CD14-positive monocyte (primary cell): Measurements from ENCODE around the gene USP6. TPM values are rescaled to one million over a fixed set of nuclear protein-coding genes. Genes with fewer than 3 reads are reported as not detected.
"Not testable (repeated sequence)": the region's sequence is repeated elsewhere in the genome, so short reads cannot be mapped to it uniquely, and the experiment has no call there.

ENCODE experiments used
- DNase-seq, 3 donors: peaks; one replicate each; pipeline ENCODE4 v3.0.0-alpha.2; 2011 to 2022
- H2AFZ ChIP-seq: 2 replicates; pipeline ENCODE4 v1.6.0; 2012; ENCODE audit warnings: mild to moderate bottlenecking, low read depth, low read length, inconsistent platforms; ENCODE audit not compliant: insufficient read depth, poor library complexity, severe bottlenecking
- H3K27ac ChIP-seq, 2 donors: 1 replicate in 1 of 2; 2 replicates in 1 of 2; pipeline ENCODE4 v1.5.1; 2012 to 2013; ENCODE audit warnings: low read length in 2 of 2, control low read depth in 1 of 2, inconsistent platforms in 1 of 2, low read depth in 1 of 2, mild to moderate bottlenecking in 1 of 2
- H3K27me3 ChIP-seq, 2 donors: one replicate each; pipeline versions ENCODE4 v1.6.0 to v1.6.1; 2011 to 2013; ENCODE audit warnings: low read length in 2 of 2; ENCODE audit not compliant: control insufficient read depth in 2 of 2, insufficient read depth in 2 of 2
- H3K36me3 ChIP-seq, 2 donors: replicated peaks in 1 of 2; 1 replicate in 1 of 2; 2 replicates in 1 of 2; pipeline versions ENCODE4 v1.5.1 to v1.6.1; 2012 to 2013; ENCODE audit warnings: low read length in 2 of 2, control low read depth in 1 of 2, inconsistent platforms in 1 of 2, mild to moderate bottlenecking in 1 of 2; ENCODE audit not compliant: insufficient read depth in 2 of 2, control insufficient read depth in 1 of 2
- H3K4me1 ChIP-seq, 2 donors: 1 replicate in 1 of 2; 2 replicates in 1 of 2; pipeline versions ENCODE4 v1.5.1 to v1.6.1; 2012 to 2013; ENCODE audit warnings: low read length in 2 of 2, control low read depth in 1 of 2, inconsistent platforms in 1 of 2, mild to moderate bottlenecking in 1 of 2, moderate library complexity in 1 of 2; ENCODE audit not compliant: insufficient read depth in 2 of 2, control insufficient read depth in 1 of 2
- H3K4me2 ChIP-seq: replicated peaks from 2 replicates; pipeline ENCODE3; 2012; ENCODE audit warnings: low read length, moderate library complexity, mild to moderate bottlenecking; ENCODE audit not compliant: poor library complexity, severe bottlenecking; ENCODE audit errors: extremely low read depth
- H3K4me3 ChIP-seq, 3 experiments: fragments of 200-600 bp in 1 of 3; sonication (generic) in 1 of 3; replicated peaks in 1 of 3; 1 replicate in 2 of 3; 2 replicates in 1 of 3; pipeline ENCODE4 v1.5.1; 2011 to 2013; ENCODE audit warnings: low read length in 3 of 3, mild to moderate bottlenecking in 3 of 3, control low read depth in 2 of 3, low read depth in 2 of 3, inconsistent platforms in 1 of 3, moderate library complexity in 1 of 3
- H3K79me2 ChIP-seq: 2 replicates; pipeline ENCODE4 v1.6.0; 2012; ENCODE audit warnings: mild to moderate bottlenecking, control low read depth, inconsistent platforms, low read length, moderate library complexity; ENCODE audit not compliant: insufficient read depth
- H3K9ac ChIP-seq: 2 replicates; pipeline ENCODE4 v1.6.0; 2017; ENCODE audit warnings: low read length, mild to moderate bottlenecking; ENCODE audit not compliant: insufficient read depth, poor library complexity, severe bottlenecking
- H3K9me3 ChIP-seq, 2 donors: replicated peaks in 1 of 2; 1 replicate in 1 of 2; 2 replicates in 1 of 2; pipeline versions ENCODE4 v1.5.1 to v1.6.1; 2012 to 2013; ENCODE audit warnings: low read length in 2 of 2, control low read depth in 1 of 2; ENCODE audit not compliant: control insufficient read depth in 1 of 2, insufficient read depth in 1 of 2
- H4K20me1 ChIP-seq: 2 replicates; pipeline ENCODE4 v1.6.0; 2012; ENCODE audit warnings: mild to moderate bottlenecking, low read length, control low read depth, moderate library complexity; ENCODE audit not compliant: insufficient read depth
- H3K27ac Mint-ChIP-seq, 7 donors: one replicate each; pipeline ENCODE4 v1.8.0; 2020; ENCODE audit warnings: mild to moderate bottlenecking in 7 of 7, mixed read lengths in 7 of 7, moderate library complexity in 6 of 7, inconsistent platforms in 2 of 7
- H3K27me3 Mint-ChIP-seq, 3 donors: one replicate each; pipeline ENCODE4 v1.8.0; 2021 to 2022; ENCODE audit warnings: low read depth in 3 of 3, mild to moderate bottlenecking in 3 of 3, mixed read lengths in 3 of 3, moderate library complexity in 3 of 3, inconsistent platforms in 1 of 3
- H3K36me3 Mint-ChIP-seq, 2 donors: one replicate each; pipeline ENCODE4 v1.8.0; 2020; ENCODE audit warnings: mixed read lengths in 2 of 2, inconsistent platforms in 1 of 2, mild to moderate bottlenecking in 1 of 2
- H3K4me1 Mint-ChIP-seq: one replicate; pipeline ENCODE4 v1.8.0; 2020; ENCODE audit warnings: mild to moderate bottlenecking, mixed read lengths
- H3K4me3 Mint-ChIP-seq, 2 donors: one replicate each; pipeline ENCODE4 v1.8.0; 2020; ENCODE audit warnings: mild to moderate bottlenecking in 2 of 2, mixed read lengths in 2 of 2, moderate library complexity in 1 of 2
- H3K9me3 Mint-ChIP-seq, 7 donors: one replicate each; pipeline ENCODE4 v1.8.0; 2020 to 2022; ENCODE audit warnings: mixed read lengths in 7 of 7, mild to moderate bottlenecking in 6 of 7, moderate library complexity in 6 of 7, inconsistent platforms in 2 of 7
- CTCF ChIP-seq: fragments of 200-600 bp; IDR thresholded peaks from one replicate; pipeline ENCODE4 v1.8.0; 2022; ENCODE audit warnings: antibody characterized with exemption, mild to moderate bottlenecking
- WGBS: methylation state at CpG from one replicate; pipeline ENCODE4 v1.1.5; 2013; ENCODE audit warnings: missing lambda C conversion rate; ENCODE audit not compliant: insufficient coverage; 5-methylcytosine and 5-hydroxymethylcytosine counted together
- intact Hi-C, 2 donors: fragments of 100-400 bp; cut with micrococcal nuclease; formaldehyde crosslinking; loops; one replicate each; pipeline versions ENCODE4 v1.15.0 to v1.15.1; 2023
- polyA plus RNA-seq, 3 donors: library from polyadenylated mRNA; depleted of rRNA in 1 of 3; unstranded in 2 of 3; stranded (reverse) in 1 of 3; fragments of 300-500 nt in 2 of 3; fragments of >200 nt in 1 of 3; fragmentation: Illumina TruSeq in 2 of 3; gene quantifications; 1 replicate in 2 of 3; 2 replicates in 1 of 3; pipeline ENCODE4 v1.2.3, GENCODE V29; 2012 to 2021

USP6 gene
- polyA plus RNA-seq, 3 donors: 0.02 to 0.08 (median 0.02) TPM

DNA sequence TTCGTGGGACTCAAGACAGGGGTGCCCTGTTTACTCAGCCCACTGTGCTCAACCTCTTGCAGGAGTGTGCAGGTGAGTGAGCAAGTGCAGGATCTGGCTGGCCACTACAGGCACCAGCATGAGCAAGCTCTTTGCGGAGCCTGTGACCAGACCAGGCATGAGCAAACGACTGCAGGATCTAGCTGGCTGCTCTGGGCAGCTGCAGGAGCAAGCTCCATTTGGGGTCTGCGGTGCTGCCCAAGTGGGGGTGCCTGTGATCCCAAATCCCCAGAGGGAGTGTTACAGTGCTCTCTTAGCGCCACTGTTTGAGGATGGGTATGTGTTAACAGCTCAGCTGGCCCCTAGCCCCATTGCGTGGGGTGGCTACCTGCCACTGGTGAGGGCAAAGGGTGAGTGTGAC, 2.4 kb downstream of the USP6 start:
- no peaks in the 10 kb centered on the region for H3K79me2 ChIP-seq
- 95% methylated on average over 5 of the region's 6 CpGs for WGBS

GRCh38 chr17:5120036-5120435, 4.2 kb downstream of the USP6 start:
- Histone ChIP-seq H2AFZ (no peak overlapping the region), H3K4me1 (peaks cover 4 to 20% of the 10 kb centered on the region in 2 donors), H3K27me3 (peaks cover 14 to 63% of the 10 kb centered on the region in 2 donors), H3K36me3 (no peaks in the 10 kb centered on the region), H4K20me1 (no peaks in the 10 kb centered on the region), H3K9ac (no peak overlapping the region), H3K27ac (no peak overlapping the region), H3K4me2 (no peak overlapping the region), H3K9me3 (peaks cover 7 to 11% of the 10 kb centered on the region in 2 donors), H3K79me2 (no peaks in the 10 kb centered on the region), H3K4me3 (no peak overlapping the region)
- Mint-ChIP-seq H3K9me3 (peaks cover 14 to 31% (median 26%) of the 10 kb centered on the region in 7 donors), H3K4me3 (no peak overlapping the region), H3K27ac (no peak overlapping the region), H3K4me1 (peaks cover 15% of the 10 kb centered on the region), H3K36me3 (peaks cover 3 to 6% of the 10 kb centered on the region in 2 donors), H3K27me3 (peaks cover 59 to 83% (median 68%) of the 10 kb centered on the region in 3 donors)
- intact Hi-C loops: no loop called here
- DNase-seq: no peak
- TF ChIP-seq CTCF: no peak
- 96% methylated on average over 5 of the region's 7 CpGs for WGBS

More for the DNA sequence above, 2.4 kb downstream of the USP6 start:
- H3K9ac ChIP-seq: no peak overlapping the region
- no peaks in the 10 kb centered on the region for H4K20me1 ChIP-seq
- peaks cover 17 to 58% of the 10 kb centered on the region in 2 donors for H3K27me3 ChIP-seq
- intact Hi-C loops: no loop called here
- H3K36me3 ChIP-seq: no peaks in the 10 kb centered on the region
- no peak overlapping the region for H3K4me3 ChIP-seq
- no peak overlapping the region for H2AFZ ChIP-seq
- H3K4me1 ChIP-seq: peaks cover 4 to 20% of the 10 kb centered on the region in 2 donors
- H3K4me3 Mint-ChIP-seq: no peak overlapping the region
- H3K27me3 Mint-ChIP-seq: peaks cover 53 to 77% (median 62%) of the 10 kb centered on the region in 3 donors
- peaks cover 8 to 15% of the 10 kb centered on the region in 2 donors for H3K36me3 Mint-ChIP-seq
- H3K4me2 ChIP-seq: no peak overlapping the region
- no peak for TF ChIP-seq CTCF
- DNase-seq: no peak
- H3K27ac ChIP-seq: no peak overlapping the region
- peaks cover 7 to 11% of the 10 kb centered on the region in 2 donors for H3K9me3 ChIP-seq
- peaks cover 15% of the 10 kb centered on the region for H3K4me1 Mint-ChIP-seq
- peak overlapping the region in 1 of 7 donors; percentile 56 for H3K27ac Mint-ChIP-seq
- H3K9me3 Mint-ChIP-seq: peaks cover 14 to 34% (median 30%) of the 10 kb centered on the region in 7 donors

DNA sequence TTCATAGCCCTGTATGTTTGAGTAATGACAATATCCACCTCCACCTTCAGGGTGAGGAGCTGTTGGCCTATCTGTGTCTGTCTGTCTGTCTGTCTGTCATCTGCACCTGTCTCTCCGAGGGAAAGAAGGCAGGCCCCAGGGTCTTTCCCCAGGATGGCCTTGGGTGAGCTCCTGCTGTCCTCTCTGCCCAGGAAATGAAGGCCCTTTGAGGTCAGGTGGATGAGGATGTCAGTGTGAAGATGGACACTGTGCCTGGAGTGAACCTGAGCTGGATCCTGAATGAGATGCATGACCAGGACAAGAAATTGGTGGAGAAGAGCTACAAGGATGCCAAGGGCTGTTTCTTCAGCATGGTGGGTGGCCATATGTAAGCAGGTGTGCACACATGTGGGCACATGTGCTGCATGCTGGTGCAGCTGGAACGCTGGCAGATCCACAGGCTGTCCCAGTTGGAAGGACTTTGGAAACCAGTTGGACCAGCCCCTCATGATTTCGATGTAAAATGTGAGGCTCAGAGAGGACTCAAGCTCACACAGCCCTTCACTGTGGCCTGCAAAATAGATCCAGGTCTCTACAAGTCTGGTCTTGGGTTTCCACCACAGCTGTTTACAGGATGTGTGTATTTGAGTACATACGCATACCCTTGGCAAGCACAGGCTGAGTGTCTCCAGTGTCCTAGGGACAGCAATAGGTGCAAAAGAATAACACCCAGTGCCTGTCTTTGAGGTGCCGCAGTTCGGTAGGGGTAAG, 4.8 kb downstream of the USP6 start:
- H3K27me3 ChIP-seq: peaks cover 12 to 58% of the 10 kb centered on the region in 2 donors
- peaks cover 4 to 20% of the 10 kb centered on the region in 2 donors for H3K4me1 ChIP-seq
- H3K36me3 Mint-ChIP-seq, H2AFZ ChIP-seq, H3K9ac ChIP-seq, H4K20me1 ChIP-seq, DNase-seq, H3K27ac Mint-ChIP-seq, H3K27ac ChIP-seq, H3K4me2 ChIP-seq, H3K79me2 ChIP-seq, H3K4me3 Mint-ChIP-seq, H3K4me3 ChIP-seq, intact Hi-C loops, H3K36me3 ChIP-seq, H3K9me3 ChIP-seq: not testable (repeated sequence)
- Mint-ChIP-seq H3K27me3 (peaks cover 53 to 77% (median 62%) of the 10 kb centered on the region in 3 donors), H3K9me3 (peaks cover 8 to 26% (median 20%) of the 10 kb centered on the region in 7 donors), H3K4me1 (peaks cover 13% of the 10 kb centered on the region)
- 94% methylated on average over 6 of the region's 6 CpGs for WGBS
